BJ (cell line): ENCODE data around the gene SLC17A4. TPM values are rescaled to one million over a fixed set of nuclear protein-coding genes. Genes with fewer than 3 reads are reported as not detected.

Experiments
- CTCF ChIA-PET: fragments of 350-600 bp; formaldehyde crosslinking; extraction: SDS; loops from one replicate; lab custom pipeline; 2021; ENCODE audit warnings: antibody characterized with exemption, inconsistent platforms; lab: Yijun Ruan, JAX
- POLR2A ChIA-PET: fragments of 300-600 bp; sonication (Branson Sonifier 250); formaldehyde crosslinking; extraction: SDS; loops from one replicate; lab custom pipeline; 2021; ENCODE audit warnings: antibody characterized with exemption; lab: Charles Lee
- DNase-seq: peaks from one replicate; pipeline ENCODE4 v3.0.0-alpha.2; 2011; ENCODE audit warnings: low read depth
- H3K27me3 ChIP-seq: 2 replicates; pipeline ENCODE4 v1.6.0; 2011; ENCODE audit warnings: low read length; ENCODE audit not compliant: control insufficient read depth, insufficient read depth
- H3K36me3 ChIP-seq: 2 replicates; pipeline ENCODE4 v1.5.1; 2011; ENCODE audit warnings: low read length; ENCODE audit not compliant: control insufficient read depth, insufficient read depth
- H3K4me3 ChIP-seq: 2 replicates; pipeline ENCODE4 v1.5.1; 2011; ENCODE audit warnings: low read depth, mild to moderate bottlenecking, control low read depth, low read length
- CTCF ChIP-seq: IDR thresholded peaks from 2 replicates; pipeline ENCODE4 v1.5.1; 2011; ENCODE audit warnings: low read depth, mild to moderate bottlenecking, control low read depth, inconsistent platforms, low read length, moderate library complexity; ENCODE audit not compliant: insufficient read depth
- polyA plus RNA-seq: library from polyadenylated mRNA; depleted of rRNA; stranded (reverse); fragments of >200 nt; gene quantifications from 2 replicates; pipeline ENCODE4 v1.2.3, GENCODE V29; 2011

The SLC17A4 gene
- polyA plus RNA-seq, 1 experiment: not detected

GRCh38 chr6:25749837-25750236 is 4.7 kb upstream of the SLC17A4 start:
- DNase-seq: no peak
- no peak overlapping the region for H3K4me3 ChIP-seq
- CTCF ChIA-PET: interaction anchor here (0.7 kb wide), 1 partner anchor 30 kb away, joined by 3 read pairs; no protein-coding TSS in a partner anchor
- no peaks in the 10 kb centered on the region for H3K36me3 ChIP-seq
- TF ChIP-seq CTCF: no peak
- no peaks in the 10 kb centered on the region for H3K27me3 ChIP-seq
- POLR2A ChIA-PET: no interaction called here

GRCh38 chr6:25750906-25751305 is 3.6 kb upstream of the SLC17A4 start:
- POLR2A ChIA-PET: no interaction called here
- no peak for TF ChIP-seq CTCF

GRCh38 chr6:25753079-25753478 is 1.5 kb upstream of the SLC17A4 start:
- no peak for TF ChIP-seq CTCF
- Histone ChIP-seq H3K36me3 (no peaks in the 10 kb centered on the region), H3K27me3 (no peaks in the 10 kb centered on the region), H3K4me3 (no peak overlapping the region)
- ChIA-PET POLR2A (no interaction called here), CTCF (no interaction called here)
- DNase-seq: no peak

More at GRCh38 chr6:25750906-25751305, 3.6 kb upstream of the SLC17A4 start:
- CTCF ChIA-PET: no interaction called here
- Histone ChIP-seq H3K27me3 (no peaks in the 10 kb centered on the region), H3K36me3 (no peaks in the 10 kb centered on the region), H3K4me3 (no peak overlapping the region)
- no peak for DNase-seq

GRCh38 chr6:25755483-25755882 is 941 bp downstream of the SLC17A4 start:
- TF ChIP-seq CTCF: no peak
- Histone ChIP-seq H3K27me3 (no peaks in the 10 kb centered on the region), H3K4me3 (no peak overlapping the region), H3K36me3 (no peaks in the 10 kb centered on the region)
- ChIA-PET CTCF (no interaction called here), POLR2A (no interaction called here)
- DNase-seq: no peak

GRCh38 chr6:25756382-25757363 is 2.1 kb downstream of the SLC17A4 start:
- Histone ChIP-seq H3K27me3 (no peaks in the 10 kb centered on the region), H3K4me3 (no peak overlapping the region), H3K36me3 (no peaks in the 10 kb centered on the region)
- POLR2A ChIA-PET: no interaction called here
- no peak for TF ChIP-seq CTCF
- CTCF ChIA-PET: no interaction called here
- DNase-seq: no peak
